GM23338 (cell line): Measurements from ENCODE around the gene TRAF2. TPM values are rescaled to one million over a fixed set of nuclear protein-coding genes. Genes with fewer than 3 reads are reported as not detected.

ENCODE experiments used
- CREB1 ChIP-seq: fragments of 250-450 bp; sonication (Bioruptor Pico); IDR thresholded peaks from 2 replicates; pipeline ENCODE4 v1.5.0; 2020; ENCODE audit warnings: low read depth, mild to moderate bottlenecking, moderate library complexity
- CTCF ChIP-seq, 2 experiments: fragments of 200-600 bp in 1 of 2; sonication (generic) in 1 of 2; conservative IDR thresholded peaks; 2 replicates each; pipeline versions ENCODE4 v1.5.1 to v1.6.1; 2016 to 2017; ENCODE audit warnings: antibody characterized with exemption in 2 of 2, low read depth in 2 of 2, mild to moderate bottlenecking in 2 of 2, moderate library complexity in 1 of 2
- EZH2 ChIP-seq: fragments of 200-600 bp; sonication (generic); IDR thresholded peaks from one replicate; pipeline ENCODE4 v1.8.0; 2017; ENCODE audit warnings: antibody characterized with exemption, mild to moderate bottlenecking, low read depth; ENCODE audit not compliant: unreplicated experiment
- EZH2phosphoT487 ChIP-seq: fragments of 200-600 bp; sonication (generic); IDR thresholded peaks from one replicate; pipeline ENCODE4 v1.8.1; 2018; ENCODE audit warnings: antibody characterized with exemption; ENCODE audit not compliant: unreplicated experiment
- NANOG ChIP-seq: IDR thresholded peaks from 2 replicates; pipeline ENCODE4 v1.6.1; 2016; ENCODE audit warnings: antibody characterized with exemption, borderline replicate concordance
- ZNF114 ChIP-seq: fragments of 250-450 bp; sonication (Bioruptor Pico); IDR thresholded peaks from 2 replicates; pipeline ENCODE4 v1.5.0; 2020; ENCODE audit warnings: mild to moderate bottlenecking, moderate library complexity
- ZNF331 ChIP-seq: fragments of 250-450 bp; sonication (Bioruptor Pico); IDR thresholded peaks from 2 replicates; pipeline ENCODE4 v1.5.0; 2020; ENCODE audit warnings: low read depth, mild to moderate bottlenecking, moderate library complexity
- ZNF462 ChIP-seq: fragments of 250-450 bp; sonication (Bioruptor Pico); IDR thresholded peaks from 2 replicates; pipeline ENCODE4 v1.5.0; 2020; ENCODE audit warnings: mild to moderate bottlenecking, moderate library complexity
- polyA plus RNA-seq: library from polyadenylated mRNA; unstranded; fragments of >200 nt; fragmentation: Nextera tagmentation; extraction: Ambion mirVana; gene quantifications from 2 replicates; pipeline ENCODE4 v1.2.1, GENCODE V29; 2016
- total RNA-seq: library from RNA; depleted of rRNA; stranded (reverse); fragments of >200 nt; shearing (Covaris generic); gene quantifications from 2 replicates; pipeline ENCODE4 v1.2.3, GENCODE V29; 2014
- TF ChIP-seq, protein P1 (sequence below): IDR thresholded peaks from one replicate; pipeline ENCODE4 v1.6.1; 2018; ENCODE audit warnings: antibody characterized with exemption; ENCODE audit not compliant: unreplicated experiment
- TF ChIP-seq, protein P2 (sequence below): IDR thresholded peaks from 2 replicates; pipeline ENCODE4 v1.6.1; 2016; ENCODE audit warnings: antibody characterized with exemption

TRAF2 gene
- total and polyA plus RNA-seq, 2 experiments from 2014 or later, result 25.4 to 39.9 TPM

DNA sequence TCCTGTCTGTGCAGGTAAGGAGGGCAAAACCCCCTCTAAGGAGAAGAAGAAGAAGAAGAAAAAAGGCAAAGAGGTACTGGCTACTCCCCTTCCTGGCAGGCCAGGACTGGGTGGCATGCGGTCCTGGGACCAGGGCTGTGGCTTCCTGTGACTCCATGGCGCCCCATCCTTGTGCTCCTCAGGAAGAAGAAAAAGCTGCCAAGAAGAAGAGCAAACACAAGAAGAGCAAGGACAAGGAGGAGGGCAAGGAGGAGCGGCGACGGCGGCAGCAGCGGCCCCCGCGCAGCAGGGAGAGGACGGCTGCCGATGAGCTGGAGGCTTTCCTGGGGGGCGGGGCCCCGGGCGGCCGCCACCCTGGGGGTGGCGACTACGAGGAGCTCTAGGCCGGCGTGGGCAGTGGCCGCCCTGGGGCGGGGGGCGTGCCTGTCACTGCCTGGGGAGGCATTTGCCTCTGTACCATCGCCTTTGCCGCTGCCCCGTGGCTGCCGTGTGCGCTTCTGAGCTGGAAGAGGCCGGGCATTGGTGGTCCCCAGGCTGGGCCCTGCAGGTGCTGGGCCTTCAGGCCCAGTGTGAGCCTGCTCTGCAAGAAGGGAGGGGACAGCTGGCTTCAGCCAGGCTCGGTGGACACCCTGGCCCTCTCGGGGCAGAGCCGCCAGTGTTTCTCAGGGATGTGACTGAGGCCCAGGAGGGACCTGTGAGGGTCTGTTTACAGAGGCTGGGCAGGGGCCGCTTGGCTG is 46.0 kb upstream of the TRAF2 start (continued):
- TF ChIP-seq ZNF462 (CRISPR knock-in tag) (no peak), NANOG (no peak), EZH2phosphoT487 (no peak), CREB1 (CRISPR knock-in tag) (no peak), ZNF331 (CRISPR knock-in tag) (no peak), EZH2 (no peak), CTCF (conservative IDR thresholded peaks at IDR 0.05; ENCODE audit: low read depth in 2 of 2) (no peak), ZNF114 (CRISPR knock-in tag) (no peak)
- TF ChIP-seq, protein P1, sequence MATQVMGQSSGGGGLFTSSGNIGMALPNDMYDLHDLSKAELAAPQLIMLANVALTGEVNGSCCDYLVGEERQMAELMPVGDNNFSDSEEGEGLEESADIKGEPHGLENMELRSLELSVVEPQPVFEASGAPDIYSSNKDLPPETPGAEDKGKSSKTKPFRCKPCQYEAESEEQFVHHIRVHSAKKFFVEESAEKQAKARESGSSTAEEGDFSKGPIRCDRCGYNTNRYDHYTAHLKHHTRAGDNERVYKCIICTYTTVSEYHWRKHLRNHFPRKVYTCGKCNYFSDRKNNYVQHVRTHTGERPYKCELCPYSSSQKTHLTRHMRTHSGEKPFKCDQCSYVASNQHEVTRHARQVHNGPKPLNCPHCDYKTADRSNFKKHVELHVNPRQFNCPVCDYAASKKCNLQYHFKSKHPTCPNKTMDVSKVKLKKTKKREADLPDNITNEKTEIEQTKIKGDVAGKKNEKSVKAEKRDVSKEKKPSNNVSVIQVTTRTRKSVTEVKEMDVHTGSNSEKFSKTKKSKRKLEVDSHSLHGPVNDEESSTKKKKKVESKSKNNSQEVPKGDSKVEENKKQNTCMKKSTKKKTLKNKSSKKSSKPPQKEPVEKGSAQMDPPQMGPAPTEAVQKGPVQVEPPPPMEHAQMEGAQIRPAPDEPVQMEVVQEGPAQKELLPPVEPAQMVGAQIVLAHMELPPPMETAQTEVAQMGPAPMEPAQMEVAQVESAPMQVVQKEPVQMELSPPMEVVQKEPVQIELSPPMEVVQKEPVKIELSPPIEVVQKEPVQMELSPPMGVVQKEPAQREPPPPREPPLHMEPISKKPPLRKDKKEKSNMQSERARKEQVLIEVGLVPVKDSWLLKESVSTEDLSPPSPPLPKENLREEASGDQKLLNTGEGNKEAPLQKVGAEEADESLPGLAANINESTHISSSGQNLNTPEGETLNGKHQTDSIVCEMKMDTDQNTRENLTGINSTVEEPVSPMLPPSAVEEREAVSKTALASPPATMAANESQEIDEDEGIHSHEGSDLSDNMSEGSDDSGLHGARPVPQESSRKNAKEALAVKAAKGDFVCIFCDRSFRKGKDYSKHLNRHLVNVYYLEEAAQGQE, result no peak
- TF ChIP-seq, protein P2, sequence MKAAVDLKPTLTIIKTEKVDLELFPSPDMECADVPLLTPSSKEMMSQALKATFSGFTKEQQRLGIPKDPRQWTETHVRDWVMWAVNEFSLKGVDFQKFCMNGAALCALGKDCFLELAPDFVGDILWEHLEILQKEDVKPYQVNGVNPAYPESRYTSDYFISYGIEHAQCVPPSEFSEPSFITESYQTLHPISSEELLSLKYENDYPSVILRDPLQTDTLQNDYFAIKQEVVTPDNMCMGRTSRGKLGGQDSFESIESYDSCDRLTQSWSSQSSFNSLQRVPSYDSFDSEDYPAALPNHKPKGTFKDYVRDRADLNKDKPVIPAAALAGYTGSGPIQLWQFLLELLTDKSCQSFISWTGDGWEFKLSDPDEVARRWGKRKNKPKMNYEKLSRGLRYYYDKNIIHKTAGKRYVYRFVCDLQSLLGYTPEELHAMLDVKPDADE, result no peak
